IPS-20b (cell line): Measurements from ENCODE around the gene MPL.

Source experiments
- H3K27ac ChIP-seq: one replicate; pipeline ENCODE4 v1.5.1; 2013; ENCODE audit warnings: low read length
- H3K27me3 ChIP-seq: 2 replicates; pipeline ENCODE4 v1.6.1; 2013; ENCODE audit warnings: mild to moderate bottlenecking, low read length, inconsistent platforms; ENCODE audit not compliant: insufficient read depth
- H3K36me3 ChIP-seq: 2 replicates; pipeline ENCODE4 v1.6.1; 2013; ENCODE audit warnings: low read depth, mild to moderate bottlenecking, inconsistent platforms, low read length, moderate library complexity; ENCODE audit not compliant: insufficient read depth
- H3K4me1 ChIP-seq: 2 replicates; pipeline ENCODE4 v1.6.1; 2013; ENCODE audit warnings: mild to moderate bottlenecking, control low read depth, inconsistent platforms, low read length, moderate library complexity; ENCODE audit not compliant: insufficient read depth
- H3K4me3 ChIP-seq: 2 replicates; pipeline ENCODE4 v1.5.1; 2013; ENCODE audit warnings: mild to moderate bottlenecking, low read length, inconsistent platforms
- H3K9ac ChIP-seq: 2 replicates; pipeline ENCODE4 v1.6.1; 2013; ENCODE audit warnings: low read depth, mild to moderate bottlenecking, inconsistent platforms, low read length, moderate library complexity
- H3K9me3 ChIP-seq: 2 replicates; pipeline ENCODE4 v1.6.1; 2013; ENCODE audit warnings: mild to moderate bottlenecking, low read depth, low read length, inconsistent platforms; ENCODE audit not compliant: insufficient read depth

MPL gene

DNA sequence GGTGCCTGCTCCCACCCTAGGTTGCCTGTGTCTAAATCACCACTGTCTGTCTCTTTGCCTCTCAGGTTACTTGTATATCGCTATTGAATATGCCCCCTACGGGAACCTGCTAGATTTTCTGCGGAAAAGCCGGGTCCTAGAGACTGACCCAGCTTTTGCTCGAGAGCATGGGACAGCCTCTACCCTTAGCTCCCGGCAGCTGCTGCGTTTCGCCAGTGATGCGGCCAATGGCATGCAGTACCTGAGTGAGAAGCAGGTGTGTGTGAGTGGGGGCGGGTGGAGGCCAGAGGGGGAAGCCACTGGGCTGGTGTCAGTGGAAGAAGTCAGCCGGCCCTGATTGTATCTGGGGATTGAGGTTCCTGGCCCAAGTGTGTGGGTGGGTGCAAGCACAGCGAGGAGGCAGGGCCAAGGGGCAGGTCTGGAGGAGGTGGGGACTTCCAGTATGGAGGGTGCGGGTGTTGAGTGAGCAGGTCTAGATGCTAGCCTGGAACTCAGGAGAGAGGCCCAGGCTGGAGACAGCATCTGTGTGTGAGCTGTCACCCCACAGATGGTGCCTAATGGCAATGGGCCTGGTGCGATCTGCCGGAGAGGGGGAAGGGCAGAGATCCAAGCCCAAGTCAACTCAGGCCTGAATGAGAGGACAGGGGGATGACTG lies 19.7 kb upstream of the MPL start:
- Histone ChIP-seq H3K36me3 (no peaks in the 10 kb centered on the region), H3K27me3 (no peaks in the 10 kb centered on the region), H3K4me3 (no peak overlapping the region), H3K9ac (no peak overlapping the region), H3K27ac (no peak overlapping the region), H3K9me3 (no peaks in the 10 kb centered on the region), H3K4me1 (no peaks in the 10 kb centered on the region)

GRCh38 chr1:43318831-43319230 lies 18.8 kb upstream of the MPL start:
- no peaks in the 10 kb centered on the region for H3K27me3 ChIP-seq
- no peaks in the 10 kb centered on the region for H3K36me3 ChIP-seq
- H3K9me3 ChIP-seq: no peaks in the 10 kb centered on the region
- no peaks in the 10 kb centered on the region for H3K4me1 ChIP-seq
- no peak overlapping the region for H3K9ac ChIP-seq
- H3K27ac ChIP-seq: no peak overlapping the region
- no peak overlapping the region for H3K4me3 ChIP-seq

DNA sequence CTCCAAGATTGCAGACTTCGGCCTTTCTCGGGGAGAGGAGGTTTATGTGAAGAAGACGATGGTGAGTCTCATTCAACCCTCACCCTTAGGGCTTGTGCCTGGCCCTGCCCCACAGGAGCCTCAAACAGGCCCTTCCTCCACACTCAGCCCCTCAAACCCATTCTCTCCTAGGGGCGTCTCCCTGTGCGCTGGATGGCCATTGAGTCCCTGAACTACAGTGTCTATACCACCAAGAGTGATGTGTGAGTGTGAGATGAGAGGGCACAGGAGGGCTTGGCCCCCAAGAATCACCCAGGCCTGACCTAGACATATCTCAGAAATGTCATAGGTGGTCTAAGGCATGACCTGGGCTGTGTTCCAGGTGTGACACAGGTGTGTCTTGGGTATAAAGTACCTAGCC lies 18.3 kb upstream of the MPL start:
- Histone ChIP-seq H3K9ac (no peak overlapping the region), H3K27ac (no peak overlapping the region), H3K4me1 (peaks cover under 1% of the 10 kb centered on the region; the same call in 1 of the 2 replicates), H3K27me3 (no peaks in the 10 kb centered on the region), H3K4me3 (no peak overlapping the region), H3K9me3 (no peaks in the 10 kb centered on the region), H3K36me3 (no peaks in the 10 kb centered on the region)

- H3K27ac ChIP-seq: no peak overlapping the region
- no peaks in the 10 kb centered on the region for H3K36me3 ChIP-seq
- no peaks in the 10 kb centered on the region for H3K27me3 ChIP-seq
- no peak overlapping the region for H3K4me3 ChIP-seq
- H3K9ac ChIP-seq: no peak overlapping the region
- H3K4me1 ChIP-seq: peaks cover 5% of the 10 kb centered on the region
- H3K9me3 ChIP-seq: no peaks in the 10 kb centered on the region
These were observed 17.9 kb upstream of the MPL start for GRCh38 chr1:43319766-43320165.

DNA sequence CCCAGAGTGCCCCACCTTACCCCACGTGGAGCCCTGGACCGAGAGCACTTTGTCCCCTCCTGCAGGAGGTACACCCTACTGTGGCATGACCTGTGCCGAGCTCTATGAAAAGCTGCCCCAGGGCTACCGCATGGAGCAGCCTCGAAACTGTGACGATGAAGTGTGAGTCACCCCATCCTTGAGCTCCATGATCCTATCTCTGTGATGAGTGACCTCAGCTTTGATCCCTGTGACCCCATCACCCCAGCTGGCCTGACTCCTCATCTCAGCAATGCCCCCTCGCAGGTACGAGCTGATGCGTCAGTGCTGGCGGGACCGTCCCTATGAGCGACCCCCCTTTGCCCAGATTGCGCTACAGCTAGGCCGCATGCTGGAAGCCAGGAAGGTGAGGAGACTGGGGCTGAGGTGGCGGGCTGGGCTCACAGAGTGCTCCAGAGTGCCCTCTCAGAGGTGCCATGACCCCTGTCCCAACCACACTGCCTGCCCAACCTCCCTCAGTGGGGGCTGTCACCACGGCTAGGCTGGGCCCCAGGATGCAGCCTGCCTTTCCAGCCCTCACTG lies 16.2 kb upstream of the MPL start:
- H3K36me3 ChIP-seq: no peaks in the 10 kb centered on the region
- H3K9ac ChIP-seq: no peak overlapping the region
- H3K4me3 ChIP-seq: no peak overlapping the region
- no peak overlapping the region for H3K27ac ChIP-seq
- H3K27me3 ChIP-seq: no peaks in the 10 kb centered on the region
- H3K4me1 ChIP-seq: peaks cover 6% of the 10 kb centered on the region
- no peaks in the 10 kb centered on the region for H3K9me3 ChIP-seq

DNA sequence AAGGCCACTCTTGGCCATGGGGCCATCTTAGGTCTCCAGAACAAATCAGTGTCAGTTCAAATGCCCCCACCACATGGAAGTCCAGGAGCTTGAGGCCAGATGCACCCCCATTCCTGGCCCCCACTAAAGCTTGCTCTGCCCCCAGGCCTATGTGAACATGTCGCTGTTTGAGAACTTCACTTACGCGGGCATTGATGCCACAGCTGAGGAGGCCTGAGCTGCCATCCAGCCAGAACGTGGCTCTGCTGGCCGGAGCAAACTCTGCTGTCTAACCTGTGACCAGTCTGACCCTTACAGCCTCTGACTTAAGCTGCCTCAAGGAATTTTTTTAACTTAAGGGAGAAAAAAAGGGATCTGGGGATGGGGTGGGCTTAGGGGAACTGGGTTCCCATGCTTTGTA lies 15.1 kb upstream of the MPL start:
- Histone ChIP-seq H3K4me3 (no peak overlapping the region), H3K9me3 (peaks cover under 1% of the 10 kb centered on the region; the same call in 1 of the 2 replicates), H3K36me3 (no peaks in the 10 kb centered on the region), H3K27me3 (no peaks in the 10 kb centered on the region), H3K27ac (no peak overlapping the region), H3K9ac (no peak overlapping the region), H3K4me1 (peaks cover 6% of the 10 kb centered on the region)

- Histone ChIP-seq H3K9ac (no peak overlapping the region), H3K27me3 (no peaks in the 10 kb centered on the region)
These were observed 12.8 kb upstream of the MPL start for GRCh38 chr1:43324810-43325209.

DNA sequence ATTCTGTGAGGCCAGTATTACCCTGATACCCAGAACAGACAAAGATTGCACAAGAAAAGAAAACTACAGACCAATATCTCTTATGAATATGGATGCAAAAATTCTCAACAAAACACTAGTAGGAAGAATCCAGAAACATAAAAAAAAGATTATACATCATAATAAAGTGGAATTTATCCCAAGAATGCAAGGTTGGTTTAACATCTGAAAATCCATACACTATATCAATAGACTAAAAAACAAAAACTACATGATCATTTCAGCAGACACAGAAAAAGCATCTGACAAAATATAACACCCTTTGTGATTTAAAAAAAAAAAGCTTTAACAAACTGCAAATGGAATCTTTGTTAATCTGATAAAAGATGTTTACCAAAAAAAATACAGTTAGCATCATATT lies 12.2 kb upstream of the MPL start:
- H3K4me1 ChIP-seq: peaks cover 9% of the 10 kb centered on the region
- no peak overlapping the region for H3K9ac ChIP-seq
- no peak overlapping the region for H3K27ac ChIP-seq
- H3K36me3 ChIP-seq: no peaks in the 10 kb centered on the region
- H3K9me3 ChIP-seq: peaks cover 9% of the 10 kb centered on the region
- no peak overlapping the region for H3K4me3 ChIP-seq
- no peaks in the 10 kb centered on the region for H3K27me3 ChIP-seq

More at GRCh38 chr1:43324810-43325209, 12.8 kb upstream of the MPL start:
- H3K4me1 ChIP-seq: peaks cover 6% of the 10 kb centered on the region
- no peak overlapping the region for H3K27ac ChIP-seq
- no peak overlapping the region for H3K4me3 ChIP-seq
- H3K9me3 ChIP-seq: peaks cover 9% of the 10 kb centered on the region
- no peaks in the 10 kb centered on the region for H3K36me3 ChIP-seq

- Histone ChIP-seq H3K4me1 (peaks cover 9% of the 10 kb centered on the region), H3K4me3 (no peak overlapping the region), H3K36me3 (no peaks in the 10 kb centered on the region), H3K27me3 (no peaks in the 10 kb centered on the region), H3K9me3 (peaks cover 9% of the 10 kb centered on the region), H3K27ac (no peak overlapping the region), H3K9ac (no peak overlapping the region)
These were observed 9.9 kb upstream of the MPL start for GRCh38 chr1:43327549-43328292.

DNA sequence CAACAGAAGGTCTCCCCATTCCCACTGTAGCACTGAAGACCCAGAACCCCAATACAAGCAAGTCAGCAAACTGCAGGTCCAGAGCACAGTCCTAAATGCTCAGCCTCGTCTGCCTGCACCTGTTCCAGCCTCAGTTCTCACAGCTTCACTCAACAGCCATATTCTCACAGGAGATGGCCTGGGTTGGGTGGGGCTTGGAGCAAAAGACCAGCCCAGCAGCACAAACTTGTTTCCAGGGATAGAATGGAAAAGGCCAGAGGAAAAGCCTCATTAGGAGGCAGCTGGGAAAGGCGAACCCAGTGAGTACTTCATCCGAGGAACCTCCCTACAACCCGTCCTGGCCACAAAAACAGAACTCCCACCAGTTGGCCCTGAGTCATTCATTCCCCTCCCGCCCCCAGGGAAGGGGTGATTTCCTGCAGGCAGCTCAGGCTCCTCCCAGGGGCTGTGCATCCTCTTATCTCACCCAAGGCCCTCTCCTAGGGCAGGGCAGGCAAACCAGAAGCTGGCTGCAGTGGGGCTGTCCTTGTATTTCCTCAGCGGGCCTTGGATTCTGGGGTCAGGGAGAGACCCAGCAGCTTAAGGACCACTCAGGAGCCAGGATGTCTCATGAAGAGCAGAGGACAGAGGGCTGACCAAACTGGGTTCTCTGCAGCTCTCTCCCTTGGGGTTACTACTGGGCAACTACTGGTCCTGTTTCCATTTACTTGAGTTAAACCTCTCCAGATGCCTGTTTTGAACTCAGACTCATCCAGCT lies 7.4 kb upstream of the MPL start:
- H3K27ac ChIP-seq: no peak overlapping the region
- peaks cover 4% of the 10 kb centered on the region; the same call in 1 of the 2 replicates for H3K4me1 ChIP-seq
- no peaks in the 10 kb centered on the region for H3K36me3 ChIP-seq
- no peak overlapping the region for H3K4me3 ChIP-seq
- no peaks in the 10 kb centered on the region for H3K27me3 ChIP-seq
- no peak overlapping the region for H3K9ac ChIP-seq
- peaks cover 9% of the 10 kb centered on the region for H3K9me3 ChIP-seq

- H3K9ac ChIP-seq: no peak overlapping the region
- H3K4me3 ChIP-seq: no peak overlapping the region
- H3K4me1 ChIP-seq: peaks cover 4% of the 10 kb centered on the region; the same call in 1 of the 2 replicates
- H3K27me3 ChIP-seq: no peaks in the 10 kb centered on the region
- H3K9me3 ChIP-seq: peaks cover 9% of the 10 kb centered on the region
- no peak overlapping the region for H3K27ac ChIP-seq
- H3K36me3 ChIP-seq: no peaks in the 10 kb centered on the region
These were observed 5.9 kb upstream of the MPL start for GRCh38 chr1:43331688-43332087.
